ENCODE data around the gene RNF20.

- no peak for TF ChIP-seq CTCF (tag by site-specific recombination; IDR thresholded peaks at IDR 0.05)
- no peak for TF ChIP-seq ZNF146 (tag by site-specific recombination; IDR thresholded peaks at IDR 0.05)
- peak; percentile 86 for TF ChIP-seq PRDM1 (tag by site-specific recombination; IDR thresholded peaks at IDR 0.05)
- no peak for TF ChIP-seq ZNF423 (tag by site-specific recombination; IDR thresholded peaks at IDR 0.05)
- TF ChIP-seq ZNF274 (IDR thresholded peaks at IDR 0.05; ENCODE audit: low read length): no peak
- TF ChIP-seq ZNF274 (tag by site-specific recombination; IDR thresholded peaks at IDR 0.05; ENCODE audit: borderline replicate concordance): no peak
- no peak for TF ChIP-seq PATZ1 (tag by site-specific recombination; IDR thresholded peaks at IDR 0.05)
- TF ChIP-seq, protein P1, sequence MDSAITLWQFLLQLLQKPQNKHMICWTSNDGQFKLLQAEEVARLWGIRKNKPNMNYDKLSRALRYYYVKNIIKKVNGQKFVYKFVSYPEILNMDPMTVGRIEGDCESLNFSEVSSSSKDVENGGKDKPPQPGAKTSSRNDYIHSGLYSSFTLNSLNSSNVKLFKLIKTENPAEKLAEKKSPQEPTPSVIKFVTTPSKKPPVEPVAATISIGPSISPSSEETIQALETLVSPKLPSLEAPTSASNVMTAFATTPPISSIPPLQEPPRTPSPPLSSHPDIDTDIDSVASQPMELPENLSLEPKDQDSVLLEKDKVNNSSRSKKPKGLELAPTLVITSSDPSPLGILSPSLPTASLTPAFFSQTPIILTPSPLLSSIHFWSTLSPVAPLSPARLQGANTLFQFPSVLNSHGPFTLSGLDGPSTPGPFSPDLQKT (IDR thresholded peaks at IDR 0.05; ENCODE audit: borderline replicate concordance, low read depth, low read length): no peak
These were observed 37.8 kb upstream of the RNF20 start for GRCh38 chr9:101495810-101496209.

Measured in HEK293 (cell line).